GM12892 (cell line): ENCODE results near the gene VWA1.
A peak's percentile ranks its signal among the peaks of the same experiment; 100 is the strongest.
"Not testable (repeated sequence)": the region's sequence is repeated elsewhere in the genome, so short reads cannot be mapped to it uniquely, and the experiment has no call there.

ENCODE experiments used
- DNase-seq: peaks from one replicate; pipeline ENCODE4 v3.0.0; 2011; ENCODE audit not compliant: insufficient read length
- FAIRE-seq: peaks from 2 replicates; lab custom pipeline; 2011; peaks lifted over from hg19 to GRCh38; lab: Jason Lieb, UNC
- POLR2A ChIP-seq: IDR thresholded peaks from 2 replicates; pipeline ENCODE4 v1.6.1; 2011; ENCODE audit warnings: low read depth, low read length, control low read depth
- POLR2AphosphoS5 ChIP-seq: IDR thresholded peaks from 2 replicates; pipeline ENCODE4 v1.6.1; 2011; ENCODE audit warnings: low read depth, low read length, control low read depth
- TAF1 ChIP-seq: IDR thresholded peaks from 2 replicates; pipeline ENCODE4 v1.6.1; 2011; ENCODE audit warnings: low read depth, mild to moderate bottlenecking, control low read depth, low read length, borderline replicate concordance

VWA1 gene

GRCh38 chr1:1460540-1461130, 25.1 kb downstream of the VWA1 start:
- DNase-seq (no peak), FAIRE-seq (no peak)
- no peak for TF ChIP-seq POLR2A

- FAIRE-seq (no peak), DNase-seq (no peak)
- TF ChIP-seq POLR2AphosphoS5 (no peak), POLR2A (no peak), TAF1 (no peak)
Measured at GRCh38 chr1:1461721-1462317, 26.3 kb downstream of the VWA1 start.

- FAIRE-seq (peak; percentile 87), DNase-seq (peak; percentile 69)
- TF ChIP-seq POLR2AphosphoS5 (peak; percentile 45; the same call in 1 of the 2 replicates), POLR2A (no peak), TAF1 (no peak)
Measured at GRCh38 chr1:1462318-1462966, 27.0 kb downstream of the VWA1 start.

GRCh38 chr1:1463312-1463711, 27.8 kb downstream of the VWA1 start:
- FAIRE-seq (no peak), DNase-seq (no peak)
- no peak for TF ChIP-seq TAF1
- no peak for TF ChIP-seq POLR2AphosphoS5
- no peak for TF ChIP-seq POLR2A

GRCh38 chr1:1468196-1468985, 32.9 kb downstream of the VWA1 start:
- not testable (repeated sequence) for DNase-seq, FAIRE-seq

GRCh38 chr1:1470626-1471388, 35.3 kb downstream of the VWA1 start:
- no peak for TF ChIP-seq POLR2AphosphoS5
- TF ChIP-seq POLR2A = no peak
- no peak for TF ChIP-seq TAF1
- DNase-seq (no peak), FAIRE-seq (no peak)

- FAIRE-seq (peak; percentile 97), DNase-seq (peak; percentile 95)
- TF ChIP-seq TAF1 = peak; percentile 52; the same call in 1 of the 2 replicates
- peak; percentile 50; the same call in 1 of the 2 replicates for TF ChIP-seq POLR2AphosphoS5
- TF ChIP-seq POLR2A = peak; percentile 83
Measured at GRCh38 chr1:1471389-1472052, 36.0 kb downstream of the VWA1 start, which contains the start of gene ATAD3B. Gene ATAD3B (plus strand): TSS chr1:1471765. CDS start chr1:1471885, 120 bp downstream.

- DNase-seq = not testable (repeated sequence)
- peak; percentile 82 for FAIRE-seq
Measured at GRCh38 chr1:1472053-1472876, 36.8 kb downstream of the VWA1 start.

GRCh38 chr1:1476011-1476410, 40.5 kb downstream of the VWA1 start:
- not testable (repeated sequence) for FAIRE-seq, DNase-seq

- no peak for FAIRE-seq
- no peak for TF ChIP-seq POLR2A
- TF ChIP-seq TAF1 = no peak
- no peak for TF ChIP-seq POLR2AphosphoS5
Measured at GRCh38 chr1:1477206-1477605, 41.7 kb downstream of the VWA1 start.

More at GRCh38 chr1:1477206-1477605, 41.7 kb downstream of the VWA1 start:
- no peak for DNase-seq
